Fibroblast of pulmonary artery (primary cell): ENCODE measurements around the gene SYK.
"Not testable (repeated sequence)": the region's sequence is repeated elsewhere in the genome, so short reads cannot be mapped to it uniquely, and the experiment has no call there.

Experiments used
- DNase-seq: peaks from one replicate; pipeline ENCODE4 v3.0.0-alpha.2; 2010; ENCODE audit warnings: low read depth
- H3K4me3 ChIP-seq: replicated peaks from 2 replicates; pipeline ENCODE4 v1.5.1; 2011; ENCODE audit warnings: low read depth, mild to moderate bottlenecking, control low read depth, low read length, moderate library complexity
- CTCF ChIP-seq: IDR thresholded peaks from 2 replicates; pipeline ENCODE4 v1.5.1; 2011; ENCODE audit warnings: mild to moderate bottlenecking, control low read depth, low read length, inconsistent platforms; ENCODE audit errors: missing control alignments

SYK gene

GRCh38 chr9:90884178-90884577 is 82.6 kb downstream of the SYK start:
- DNase-seq = no peak
- no peak overlapping the region for H3K4me3 ChIP-seq
- no peak for TF ChIP-seq CTCF

- not testable (repeated sequence) for H3K4me3 ChIP-seq
These were observed 85.2 kb downstream of the SYK start for GRCh38 chr9:90886868-90887267.

GRCh38 chr9:90888941-90889340 is 87.3 kb downstream of the SYK start:
- no peak overlapping the region for H3K4me3 ChIP-seq
- DNase-seq = no peak
- TF ChIP-seq CTCF = no peak

More at GRCh38 chr9:90886868-90887267, 85.2 kb downstream of the SYK start:
- not testable (repeated sequence) for DNase-seq

- no peak for DNase-seq
- no peak for TF ChIP-seq CTCF
- H3K4me3 ChIP-seq = no peak overlapping the region
These were observed 88.7 kb downstream of the SYK start for GRCh38 chr9:90890146-90890810.

GRCh38 chr9:90891308-90892040 is 89.9 kb downstream of the SYK start:
- no peak overlapping the region for H3K4me3 ChIP-seq
- DNase-seq = no peak
- TF ChIP-seq CTCF = no peak

GRCh38 chr9:90892918-90893317 is 91.3 kb downstream of the SYK start:
- no peak for DNase-seq
- no peak for TF ChIP-seq CTCF
- no peak overlapping the region for H3K4me3 ChIP-seq

- no peak for TF ChIP-seq CTCF
- no peak overlapping the region for H3K4me3 ChIP-seq
- DNase-seq = no peak
These were observed 92.1 kb downstream of the SYK start for GRCh38 chr9:90893706-90894105.
